HG03066 (cell line): ENCODE results near the gene AFF3.
"Not testable (repeated sequence)": the region's sequence is repeated elsewhere in the genome, so short reads cannot be mapped to it uniquely, and the experiment has no call there.

ENCODE experiments used
- ATAC-seq: cut with Tn5 transposase; IDR thresholded peaks from one replicate; pipeline ENCODE4 v1.9.1; 2021; ENCODE audit warnings: low read depth; ENCODE audit not compliant: unreplicated experiment

AFF3 gene

DNA sequence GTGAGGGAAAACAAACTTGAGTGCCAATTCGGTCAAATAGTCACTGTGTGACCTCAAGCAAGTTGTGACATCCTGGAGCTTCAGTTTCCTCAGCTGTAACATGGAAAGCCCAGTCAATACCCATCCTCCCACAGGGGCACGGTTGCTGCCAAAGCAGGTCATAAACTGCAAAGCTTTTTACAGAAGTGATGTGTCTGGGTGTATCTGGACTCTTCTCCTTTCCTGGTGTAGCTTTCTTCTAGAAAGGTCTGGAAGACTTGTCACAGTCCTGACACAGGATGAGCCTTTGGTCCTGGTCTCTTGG is 4.2 kb upstream of the AFF3 start:
- no peak for ATAC-seq

DNA sequence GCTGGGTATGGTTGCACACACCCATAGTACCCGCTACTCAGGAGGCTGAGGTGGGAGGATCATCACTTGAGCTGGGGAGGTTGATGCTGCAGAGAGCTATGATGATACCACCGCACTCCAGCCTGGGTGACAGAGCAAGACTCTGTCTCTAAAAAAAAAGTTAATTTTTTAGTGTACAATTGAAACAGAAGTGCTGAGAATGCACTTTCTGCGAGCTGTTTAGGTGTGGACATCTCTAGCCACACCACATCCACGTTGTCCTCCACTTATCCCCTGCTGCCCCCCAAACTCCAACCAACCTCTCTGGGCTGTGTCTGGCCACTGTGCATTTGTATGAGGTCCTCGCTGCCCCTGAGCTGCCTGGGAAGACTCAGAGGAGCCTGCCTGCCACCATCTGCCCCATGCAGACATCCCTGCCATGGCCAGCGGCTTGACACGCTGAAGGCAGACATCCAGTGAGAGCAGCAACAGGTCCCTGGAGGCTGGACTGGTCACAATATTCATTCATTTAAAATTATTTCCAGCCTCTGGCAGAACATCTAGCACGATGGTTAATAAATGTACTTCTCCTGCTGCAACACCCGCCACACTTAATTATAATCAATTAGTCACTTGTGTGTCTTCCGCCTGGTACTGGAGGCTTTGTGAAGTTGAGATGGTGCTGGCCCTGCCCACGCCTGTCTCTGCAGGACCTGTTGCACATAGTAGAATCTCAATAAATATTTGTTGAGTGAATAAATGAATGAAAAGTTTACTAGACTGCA is 3.7 kb upstream of the AFF3 start:
- ATAC-seq, result no peak

DNA sequence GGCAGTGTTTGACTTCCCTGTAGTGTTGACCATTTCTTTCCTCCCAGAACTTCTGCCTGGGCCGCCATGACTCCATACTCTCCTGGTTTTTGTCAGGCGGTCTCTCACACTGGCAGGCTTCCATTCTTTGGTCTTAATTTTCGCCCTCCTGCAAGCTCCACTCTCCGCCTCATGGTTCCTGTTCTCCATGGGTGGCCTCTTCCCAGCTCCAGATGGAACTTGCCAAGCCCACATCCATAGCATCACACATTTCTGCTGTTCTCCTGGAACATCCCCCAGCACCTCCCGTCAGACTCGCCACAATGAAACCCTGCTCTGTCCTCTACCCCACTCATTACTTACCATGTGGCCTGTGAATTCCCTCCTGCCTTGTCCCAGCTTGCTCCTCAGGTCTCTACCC is 896 bp upstream of the AFF3 start:
- ATAC-seq, result no peak

DNA sequence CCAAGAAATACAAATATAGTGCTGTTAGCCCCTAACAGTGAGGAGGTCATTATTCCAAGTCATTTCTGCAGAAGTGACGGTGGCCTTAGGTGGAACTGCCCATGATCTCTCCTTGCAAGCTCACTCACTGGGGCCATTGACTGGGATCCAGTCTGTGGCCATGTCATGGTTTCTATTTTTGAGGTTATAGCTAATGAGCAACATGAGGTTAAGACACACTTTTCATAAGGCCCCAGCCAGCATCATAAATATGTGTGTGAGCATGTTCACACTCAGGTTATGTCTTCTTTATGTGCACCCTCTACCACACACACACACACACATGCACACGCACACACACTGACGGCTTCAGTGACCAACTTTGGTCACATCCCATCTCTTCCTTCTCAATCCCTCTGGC is 484 bp downstream of the AFF3 start:
- no peak for ATAC-seq

DNA sequence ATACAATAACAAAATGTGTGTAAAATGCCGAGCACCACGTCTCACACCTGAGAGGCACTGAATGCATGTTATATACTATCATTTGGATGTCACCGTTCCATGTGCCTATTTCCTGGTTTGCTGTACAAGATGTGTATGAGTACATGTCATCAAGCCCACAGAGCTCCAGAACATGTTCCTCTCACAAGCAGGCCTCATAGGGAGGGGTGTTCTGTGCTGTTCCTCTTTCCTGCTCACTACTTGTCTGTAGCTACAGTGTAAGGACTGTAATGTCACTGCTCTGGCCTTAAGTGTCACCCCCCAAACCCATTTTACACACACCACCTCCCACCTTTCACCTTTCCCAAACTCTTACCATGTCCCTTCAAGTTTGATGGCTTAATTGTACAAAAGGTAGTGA is 1.8 kb downstream of the AFF3 start:
- no peak for ATAC-seq

DNA sequence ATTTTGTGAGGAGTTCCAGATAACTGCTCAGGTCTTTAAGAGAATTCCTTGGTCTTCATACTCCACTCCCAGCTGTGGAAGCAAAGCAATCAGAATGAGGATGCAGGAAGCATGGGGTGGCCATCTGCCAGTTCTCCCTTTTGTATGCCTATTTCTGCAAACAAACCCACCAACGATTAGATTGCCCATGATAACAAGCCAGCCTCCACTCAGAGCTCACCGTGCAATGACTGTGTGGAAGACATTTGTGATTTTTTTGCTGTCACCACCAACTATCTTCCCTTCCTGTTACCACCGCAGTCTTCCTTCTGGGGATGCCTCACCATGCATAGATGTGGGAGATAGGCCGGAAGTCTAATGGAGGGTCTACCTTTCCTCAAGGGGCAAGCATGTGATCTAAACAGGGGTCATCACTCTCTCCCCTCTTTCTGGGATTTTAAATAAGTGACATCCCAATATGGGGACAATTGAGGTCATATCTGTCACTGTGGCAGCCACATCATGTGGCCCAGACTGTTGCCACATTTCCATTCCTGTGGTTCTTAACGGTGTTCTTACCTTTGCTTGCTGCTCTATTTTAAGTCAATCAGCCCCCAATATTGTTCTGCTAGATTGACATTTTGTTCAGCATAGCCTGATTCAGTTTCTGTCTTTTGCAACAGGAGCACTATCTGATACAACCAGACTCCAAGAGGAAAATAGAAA is 4.4 kb downstream of the AFF3 start:
- no peak for ATAC-seq

DNA sequence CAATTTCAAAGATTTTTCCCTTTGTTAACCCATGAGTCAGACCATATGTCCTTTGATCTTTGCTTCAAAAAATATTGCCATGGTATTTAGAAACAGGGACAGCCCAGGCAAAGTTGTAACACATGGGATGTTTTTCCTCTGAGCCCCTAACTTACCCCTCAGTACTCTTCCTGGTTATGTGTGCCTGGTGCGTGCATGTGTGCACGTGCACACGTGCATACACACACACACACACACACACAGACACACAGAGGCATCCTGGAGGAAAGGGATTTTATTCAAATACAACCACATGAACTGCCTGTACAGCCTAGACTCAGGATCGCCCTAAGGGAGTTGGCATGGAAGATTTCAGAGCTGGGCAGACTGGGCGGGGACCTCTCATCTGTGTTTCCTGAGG is 5.1 kb downstream of the AFF3 start:
- no peak for ATAC-seq

DNA sequence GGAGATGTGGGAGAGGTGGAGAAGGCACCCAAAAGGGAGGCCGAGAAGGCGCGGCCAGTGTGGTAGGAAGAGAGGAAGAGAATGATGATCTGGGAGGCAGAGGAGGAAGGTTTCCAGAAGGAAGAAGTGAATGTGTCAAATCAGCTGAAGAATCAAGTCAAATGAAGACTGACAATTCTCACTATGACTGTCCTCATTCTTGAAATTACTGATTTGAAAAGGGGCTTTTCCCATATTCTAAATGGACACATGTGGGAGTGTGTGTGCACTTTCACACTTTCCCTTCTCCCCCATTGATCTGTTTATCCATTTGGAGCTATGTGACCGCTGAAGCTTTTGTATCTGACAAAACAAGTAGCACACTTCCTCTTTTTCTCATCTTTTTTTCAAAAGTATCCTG is 6.1 kb downstream of the AFF3 start:
- ATAC-seq, result no peak

DNA sequence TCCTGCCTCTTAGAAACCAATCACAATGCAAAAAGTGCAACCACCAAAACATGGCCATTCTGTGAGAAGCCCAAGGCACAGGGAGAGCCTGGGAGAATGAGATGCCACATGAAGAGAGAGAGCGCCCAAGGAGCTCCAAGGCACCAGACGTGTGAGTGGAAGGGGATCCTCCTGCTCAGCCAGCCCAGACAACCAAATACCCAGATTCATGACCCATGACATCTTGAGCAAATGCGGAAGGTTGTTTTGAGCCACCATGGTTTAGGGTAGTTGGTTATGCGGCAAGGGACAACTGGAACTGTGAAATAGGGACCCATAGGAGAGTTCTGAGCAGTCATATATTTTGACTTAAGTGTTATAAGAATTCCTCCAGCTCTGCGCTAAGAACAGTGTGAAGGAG is 7.0 kb downstream of the AFF3 start:
- no peak for ATAC-seq

DNA sequence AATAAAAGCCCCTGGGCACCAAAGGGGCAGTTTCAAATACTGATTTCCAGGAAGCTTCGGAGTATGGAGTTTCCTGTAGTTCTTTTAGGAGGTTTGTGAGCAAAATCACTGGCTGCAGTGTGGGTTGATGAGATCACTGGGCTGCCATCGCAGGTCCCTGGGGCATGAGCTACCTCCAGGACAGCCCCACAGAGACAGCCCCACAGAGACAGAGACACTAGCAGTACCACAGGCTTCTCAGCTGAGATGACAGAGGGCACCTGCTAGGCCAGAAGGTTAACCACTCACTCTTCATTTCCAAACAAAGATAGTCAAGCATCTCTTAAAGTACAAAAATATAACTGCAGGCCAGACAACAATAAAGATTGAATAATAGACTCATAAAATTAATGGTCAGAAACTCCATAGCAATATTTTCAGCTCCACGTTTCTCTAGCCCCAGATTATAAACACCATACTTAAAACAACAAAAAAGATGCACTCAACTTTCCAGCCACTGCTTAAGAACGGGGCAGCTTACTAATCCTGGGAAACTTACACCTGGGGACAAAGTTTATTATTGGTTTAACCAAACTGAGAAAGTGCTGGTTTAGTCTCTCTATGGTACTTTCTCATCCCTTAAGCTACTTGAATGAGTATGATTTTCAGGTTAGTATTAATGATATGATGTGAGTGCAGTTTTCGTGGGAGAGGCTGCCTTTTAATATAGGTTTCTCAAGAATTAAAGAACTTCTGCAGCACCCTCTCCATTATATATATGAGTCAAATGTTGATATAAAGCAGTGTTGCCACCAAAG is 11.6 kb downstream of the AFF3 start:
- ATAC-seq, result no peak

DNA sequence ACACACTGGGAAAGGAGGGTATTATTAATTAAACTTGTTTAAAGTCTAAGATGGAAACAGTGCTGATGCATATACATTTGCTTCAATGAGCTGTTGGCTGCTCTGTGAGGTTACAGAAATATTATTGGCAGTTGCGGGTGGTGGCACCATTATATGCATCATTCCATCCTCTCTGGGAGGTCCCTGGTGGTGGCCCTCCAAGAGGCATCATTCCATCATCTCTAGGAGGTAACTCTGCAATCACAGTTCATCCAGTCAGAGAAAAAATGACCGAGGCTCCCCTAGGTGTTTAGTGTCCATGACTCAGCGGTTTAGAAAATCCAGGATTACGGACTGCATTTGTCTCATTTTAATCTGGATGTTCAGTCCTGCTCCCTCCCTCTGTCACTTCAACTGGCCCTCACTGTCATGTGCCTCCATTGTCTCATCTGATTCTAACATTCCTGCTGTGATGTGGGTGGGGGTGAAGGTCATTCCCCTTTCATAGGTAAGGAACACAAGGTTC is 15.4 kb downstream of the AFF3 start:
- ATAC-seq, result no peak

DNA sequence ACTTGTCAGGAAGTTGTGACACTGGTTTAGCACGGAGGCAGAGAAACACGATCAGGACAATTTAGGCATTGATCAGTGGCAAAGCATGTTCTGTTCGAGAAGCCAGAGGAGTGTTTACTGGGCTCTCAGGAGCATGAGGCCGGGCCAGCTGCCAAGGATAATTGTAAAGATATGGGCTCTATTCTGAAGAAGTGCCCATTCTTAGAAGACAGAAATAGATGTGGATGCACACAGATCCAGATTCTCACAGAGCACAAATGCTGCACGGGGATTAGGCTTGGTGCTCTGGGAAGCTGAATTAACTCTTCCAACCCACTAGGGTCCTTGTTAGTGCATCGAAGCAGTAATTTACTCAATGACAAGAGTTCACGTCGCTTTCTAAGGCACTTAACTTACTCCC is 16.2 kb downstream of the AFF3 start:
- ATAC-seq, result no peak

DNA sequence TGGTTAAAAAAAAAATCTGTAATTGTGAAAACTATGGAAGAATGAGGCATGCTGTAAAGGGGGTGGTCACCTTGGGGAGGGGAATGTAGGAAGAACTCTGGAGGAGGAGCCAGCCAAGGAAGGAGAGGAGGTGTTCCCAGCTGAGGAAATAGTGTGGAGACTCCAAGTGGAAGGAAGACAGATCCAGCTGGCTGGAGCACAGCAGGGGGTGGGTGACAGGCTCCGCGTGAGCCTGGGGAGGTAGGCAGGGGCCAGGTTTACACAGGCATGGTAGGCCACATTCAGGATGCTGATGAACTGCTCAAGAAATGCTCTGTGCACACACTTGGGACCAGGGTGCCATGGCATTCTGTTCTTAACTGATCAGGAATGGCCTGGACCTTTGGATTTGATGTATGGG is 16.8 kb downstream of the AFF3 start:
- ATAC-seq, result no peak

DNA sequence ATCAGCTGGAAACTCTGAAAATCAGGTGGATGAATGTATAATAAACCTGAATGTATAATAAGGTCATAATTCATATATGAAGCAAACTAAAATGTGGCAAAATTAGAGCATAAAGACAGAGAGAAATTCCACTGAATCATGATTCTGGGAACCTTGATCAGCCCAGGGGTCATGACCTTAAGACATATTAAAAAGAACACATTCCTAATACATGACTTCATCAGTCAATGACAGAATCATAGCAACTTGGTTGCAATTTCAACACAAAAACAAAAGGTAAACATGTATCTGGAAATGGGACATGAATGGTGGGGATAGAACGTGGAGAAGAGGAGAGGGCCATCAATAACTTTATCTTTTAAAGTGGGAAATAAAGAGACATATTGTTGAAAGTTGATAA is 17.6 kb downstream of the AFF3 start:
- no peak for ATAC-seq

DNA sequence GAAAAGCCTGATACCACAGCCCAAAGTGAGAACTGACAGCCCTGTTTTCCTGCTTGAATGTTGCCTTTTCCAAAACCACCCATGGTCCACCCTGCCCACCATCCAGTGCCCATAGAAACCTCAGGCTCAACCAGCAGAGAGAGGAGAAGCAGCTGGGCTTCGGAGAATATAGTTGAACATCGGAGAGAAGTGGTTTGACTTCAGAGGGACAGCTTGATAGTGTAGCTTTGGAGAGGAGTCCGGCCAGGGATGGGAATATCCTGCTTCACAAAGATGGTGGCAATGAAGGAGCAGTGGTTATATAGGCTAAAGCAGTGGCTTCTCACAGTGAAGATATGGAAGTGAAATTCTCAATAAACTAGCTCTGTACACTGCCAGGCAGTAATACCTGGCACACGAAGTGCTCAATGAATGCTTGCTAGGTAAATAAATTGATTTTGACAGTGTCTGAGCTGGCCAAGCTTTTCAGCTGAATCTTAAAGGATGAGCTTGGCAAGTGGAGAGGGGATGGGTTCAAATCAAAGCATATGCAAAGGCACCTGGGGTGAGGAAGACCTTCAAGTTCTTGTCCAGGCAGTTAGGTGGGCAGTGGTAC is 21.2 kb downstream of the AFF3 start:
- ATAC-seq, result no peak

DNA sequence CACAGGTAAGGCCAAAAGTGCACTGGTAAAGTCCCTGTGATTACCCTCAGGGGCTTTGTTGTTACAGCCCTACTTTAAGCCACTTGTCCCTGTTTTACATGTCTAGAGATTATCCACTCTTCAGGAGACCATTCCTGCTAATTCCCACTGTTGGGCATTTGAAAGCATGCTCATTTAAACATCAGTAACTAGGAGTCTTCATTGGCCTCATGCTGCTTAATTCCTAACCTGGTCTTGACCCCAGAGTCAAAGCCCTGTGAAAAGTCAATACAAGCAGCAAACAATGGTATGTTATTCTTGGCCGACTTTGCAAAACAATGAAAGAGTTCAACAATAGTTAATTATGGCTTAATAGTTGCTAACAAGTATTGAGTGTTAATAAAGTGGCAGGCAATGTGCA is 23.2 kb downstream of the AFF3 start:
- no peak for ATAC-seq

DNA sequence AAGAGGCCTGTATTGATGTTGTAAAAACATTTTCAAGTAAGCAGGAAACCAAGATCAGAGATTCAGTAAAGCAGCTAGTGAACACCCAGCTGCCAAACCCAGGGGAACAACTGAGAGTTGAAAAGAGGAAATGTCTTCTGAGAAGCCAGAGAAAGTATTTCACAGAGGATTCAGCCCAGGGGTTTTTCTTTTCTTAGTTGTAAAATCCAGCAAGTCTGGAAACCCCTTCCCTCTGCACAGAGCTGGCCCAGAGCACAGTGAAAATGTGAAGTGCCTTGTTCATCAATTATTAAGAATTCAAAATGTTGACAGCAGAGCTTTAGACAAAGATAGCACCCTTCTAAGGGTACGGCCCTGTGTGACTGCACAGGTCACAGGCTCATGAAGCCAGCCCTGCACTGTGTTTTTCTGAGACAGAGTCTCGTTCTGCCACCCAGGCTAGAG is 28.4 kb downstream of the AFF3 start:
- peak; percentile 80 for ATAC-seq

DNA sequence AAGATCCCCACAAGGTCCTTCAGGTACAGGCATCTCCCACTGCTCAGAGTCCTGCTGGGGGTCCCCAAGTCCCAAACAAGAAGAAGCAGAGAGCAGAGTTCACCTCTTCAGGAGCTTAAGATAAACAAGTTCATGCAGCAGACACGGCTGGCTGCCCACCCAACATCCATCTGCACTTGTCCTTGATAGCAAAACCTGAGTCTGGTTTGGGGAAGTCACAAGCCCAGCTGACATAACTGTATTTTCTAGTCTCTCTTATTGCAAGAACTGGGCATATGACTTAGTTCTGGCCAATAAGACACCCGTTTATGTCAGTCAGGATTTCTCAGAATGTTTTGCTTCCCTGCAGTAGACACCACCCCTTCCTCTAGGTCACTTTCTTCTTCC is 31.8 kb downstream of the AFF3 start:
- ATAC-seq, result no peak

DNA sequence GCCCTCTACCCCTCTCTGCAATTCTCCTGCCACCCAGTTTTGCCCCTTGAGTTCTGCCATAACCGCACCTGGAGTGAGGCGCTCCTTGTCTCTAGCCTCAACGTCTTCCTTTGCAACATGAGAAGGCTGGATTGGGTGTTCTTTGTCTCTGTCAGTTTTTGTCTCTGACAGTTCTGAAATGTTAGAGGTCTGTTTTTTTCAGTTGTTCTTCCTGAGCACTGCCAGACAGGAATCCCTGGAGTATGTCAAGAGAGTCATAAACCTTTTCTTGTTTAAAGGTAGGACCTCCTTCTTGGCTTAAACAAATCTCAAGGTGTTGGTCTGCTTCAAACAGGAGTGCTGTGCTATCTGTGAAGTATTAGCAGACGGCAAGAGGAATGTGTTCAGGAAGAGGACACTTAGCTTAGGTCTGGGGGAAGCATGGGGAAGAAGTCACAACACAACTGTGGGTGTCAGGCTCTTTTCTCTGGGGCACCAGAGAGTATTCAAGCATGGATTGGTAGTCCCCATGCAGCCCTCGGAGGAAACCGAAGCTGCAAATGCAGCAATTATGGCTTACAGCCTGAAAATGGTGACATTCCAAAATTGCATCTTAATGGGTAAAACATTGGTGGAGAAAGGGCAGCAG is 32.3 kb downstream of the AFF3 start:
- no peak for ATAC-seq

DNA sequence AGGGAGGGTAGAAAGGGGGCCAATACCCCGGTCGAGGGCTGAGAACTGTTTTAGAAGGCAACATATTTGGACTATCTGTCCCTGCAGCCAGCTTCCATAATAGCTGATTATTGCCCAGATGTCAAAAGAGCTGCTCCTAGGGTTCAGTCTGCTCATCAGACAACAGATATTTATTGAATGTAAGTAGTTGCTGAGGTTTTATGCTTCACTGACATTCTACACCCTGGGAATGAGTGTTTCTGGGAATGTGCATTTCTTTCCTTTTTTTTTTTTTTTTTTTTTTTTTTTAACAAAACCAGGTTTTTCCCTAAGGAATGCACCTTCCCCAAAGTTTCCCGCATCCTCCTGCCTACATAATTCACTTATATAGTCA is 33.8 kb downstream of the AFF3 start:
- ATAC-seq, result not testable (repeated sequence)
